Panc1 (cell line): ENCODE measurements around the gene DDX27. TPM values are rescaled to one million over a fixed set of nuclear protein-coding genes. Genes with fewer than 3 reads are reported as not detected.

ENCODE experiments used
- ATAC-seq: fragments of 200-7000 bp; cut with Tn5 transposase; 2 replicates; pipeline ENCODE4 v1.9.1; 2020; ENCODE audit warnings: mild to moderate bottlenecking, moderate library complexity
- BruUV-seq: library from RNA; stranded (reverse); fragments of 400-500 nt; replicated peaks from 2 replicates; lab custom pipeline; 2021; lab: Mats Ljungman, UMichigan
- CTCF ChIA-PET: fragments of 300-600 bp; sonication (Branson Sonifier 250); formaldehyde crosslinking; loops from one replicate; lab custom pipeline; 2022; ENCODE audit warnings: antibody characterized with exemption; lab: Charles Lee
- POLR2A ChIA-PET: fragments of 300-600 bp; sonication (Branson Sonifier 250); formaldehyde crosslinking; loops from one replicate; lab custom pipeline; 2022; ENCODE audit warnings: antibody characterized with exemption; lab: Charles Lee
- DNase-seq: peaks from one replicate; pipeline ENCODE4 v3.0.0-alpha.2; 2010; ENCODE audit warnings: low read depth, low spot score
- H3K27ac ChIP-seq: 2 replicates; pipeline ENCODE4 v1.5.1; 2011; ENCODE audit warnings: mild to moderate bottlenecking, low read length, inconsistent platforms
- H3K27me3 ChIP-seq: fragments of 200-500 bp; sonication (Bioruptor generic); 2 replicates; pipeline ENCODE4 v1.6.0; 2014; ENCODE audit warnings: low read length, inconsistent platforms; ENCODE audit not compliant: control insufficient read depth, insufficient read depth
- H3K36me3 ChIP-seq: fragments of 200-500 bp; sonication (Bioruptor generic); 2 replicates; pipeline ENCODE4 v1.5.1; 2014; ENCODE audit warnings: inconsistent platforms, mild to moderate bottlenecking, low read length, moderate library complexity; ENCODE audit not compliant: control insufficient read depth, insufficient read depth
- H3K4me1 ChIP-seq: 2 replicates; pipeline ENCODE4 v1.5.1; 2011; ENCODE audit warnings: inconsistent platforms, mild to moderate bottlenecking, low read length, moderate library complexity; ENCODE audit not compliant: control insufficient read depth, insufficient read depth
- H3K4me3 ChIP-seq, 2 experiments: 2 replicates each; pipeline ENCODE4 v1.5.1; 2011 to 2012; ENCODE audit warnings: low read depth in 2 of 2, low read length in 2 of 2, mild to moderate bottlenecking in 2 of 2, inconsistent platforms in 1 of 2, moderate library complexity in 1 of 2
- H3K9me3 ChIP-seq: fragments of 200-500 bp; sonication (Bioruptor generic); 2 replicates; pipeline ENCODE4 v1.5.1; 2014; ENCODE audit warnings: low read depth, mild to moderate bottlenecking, inconsistent platforms, low read length, moderate library complexity; ENCODE audit not compliant: control insufficient read depth, insufficient read depth
- POLR2AphosphoS5 ChIP-seq: IDR thresholded peaks from 2 replicates; pipeline ENCODE4 v1.6.1; 2012; ENCODE audit warnings: mild to moderate bottlenecking, low read depth, low read length, moderate library complexity
- REST ChIP-seq, 2 experiments: IDR thresholded peaks; 2 replicates each; pipeline ENCODE4 v1.6.1; 2011 to 2012; ENCODE audit warnings: low read depth in 2 of 2, control low read depth in 1 of 2, low read length in 1 of 2, mild to moderate bottlenecking in 1 of 2, moderate library complexity in 1 of 2; ENCODE audit not compliant: insufficient read depth in 1 of 2
- SIN3A ChIP-seq: IDR thresholded peaks from 2 replicates; pipeline ENCODE4 v1.6.1; 2012; ENCODE audit warnings: low read depth, mild to moderate bottlenecking, low read length, moderate library complexity, borderline replicate concordance; ENCODE audit not compliant: insufficient read depth
- TCF7L2 ChIP-seq: IDR thresholded peaks from 2 replicates; pipeline ENCODE4 v1.6.1; 2011; ENCODE audit warnings: mild to moderate bottlenecking, low read depth, low read length, inconsistent platforms
- in situ Hi-C: cut with HindIII; loops from 2 replicates; pipeline ENCODE4 v1.10.0; 2016; ENCODE audit warnings: low sequenced_read_pairs, low pct_unique_long_range_greater_than_20kb
- intact Hi-C: fragments of 100-400 bp; cut with micrococcal nuclease; formaldehyde crosslinking; loops from one replicate; pipeline ENCODE4 v1.10.0; 2022; ENCODE audit not compliant: unreplicated experiment
- total RNA-seq: library from RNA; stranded (reverse); gene quantifications from one replicate; pipeline ENCODE4 v1.2.1, GENCODE V29; 2021; ENCODE audit not compliant: unreplicated experiment
- TF ChIP-seq, protein P1 (sequence below): fragments of 450-650 bp; IDR thresholded peaks from 2 replicates; pipeline ENCODE4 v1.5.1; 2017; ENCODE audit warnings: mild to moderate bottlenecking

Gene DDX27
- total RNA-seq, 1 experiment from 2014 or later: 63.4 TPM

GRCh38 chr20:49229381-49229780, 10.2 kb downstream of the DDX27 start:
- Histone ChIP-seq H3K4me3 (no peak overlapping the region), H3K36me3 (peaks cover 6% of the 10 kb centered on the region; the same call in 1 of the 2 replicates), H3K27me3 (no peaks in the 10 kb centered on the region), H3K9me3 (no peaks in the 10 kb centered on the region), H3K27ac (no peak overlapping the region), H3K4me1 (no peaks in the 10 kb centered on the region)
- in situ Hi-C loops: no loop called here
- ChIA-PET CTCF (no interaction called here), POLR2A (interaction anchor here (0.7 to 1.1 kb wide), 2 partner anchors 13 to 31 kb away, joined by 8 read pairs; no protein-coding TSS in a partner anchor)
- intact Hi-C loops: no loop called here
- BruUV-seq: no TSS peak
- DNase-seq (no peak), ATAC-seq (no peak)
- TF ChIP-seq, protein P1, sequence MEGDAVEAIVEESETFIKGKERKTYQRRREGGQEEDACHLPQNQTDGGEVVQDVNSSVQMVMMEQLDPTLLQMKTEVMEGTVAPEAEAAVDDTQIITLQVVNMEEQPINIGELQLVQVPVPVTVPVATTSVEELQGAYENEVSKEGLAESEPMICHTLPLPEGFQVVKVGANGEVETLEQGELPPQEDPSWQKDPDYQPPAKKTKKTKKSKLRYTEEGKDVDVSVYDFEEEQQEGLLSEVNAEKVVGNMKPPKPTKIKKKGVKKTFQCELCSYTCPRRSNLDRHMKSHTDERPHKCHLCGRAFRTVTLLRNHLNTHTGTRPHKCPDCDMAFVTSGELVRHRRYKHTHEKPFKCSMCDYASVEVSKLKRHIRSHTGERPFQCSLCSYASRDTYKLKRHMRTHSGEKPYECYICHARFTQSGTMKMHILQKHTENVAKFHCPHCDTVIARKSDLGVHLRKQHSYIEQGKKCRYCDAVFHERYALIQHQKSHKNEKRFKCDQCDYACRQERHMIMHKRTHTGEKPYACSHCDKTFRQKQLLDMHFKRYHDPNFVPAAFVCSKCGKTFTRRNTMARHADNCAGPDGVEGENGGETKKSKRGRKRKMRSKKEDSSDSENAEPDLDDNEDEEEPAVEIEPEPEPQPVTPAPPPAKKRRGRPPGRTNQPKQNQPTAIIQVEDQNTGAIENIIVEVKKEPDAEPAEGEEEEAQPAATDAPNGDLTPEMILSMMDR: no peak
- TF ChIP-seq TCF7L2: no peak
- TF ChIP-seq REST (IDR thresholded peaks at IDR 0.05; ENCODE audit: insufficient read depth in 1 of 2, low read depth in 2 of 2, low read length in 1 of 2): no peak
- TF ChIP-seq POLR2AphosphoS5: no peak
- no peak for TF ChIP-seq SIN3A

GRCh38 chr20:49230021-49230420, 10.8 kb downstream of the DDX27 start:
- TF ChIP-seq SIN3A (no peak), POLR2AphosphoS5 (no peak), REST (IDR thresholded peaks at IDR 0.05; ENCODE audit: insufficient read depth in 1 of 2, low read depth in 2 of 2, low read length in 1 of 2) (no peak), TCF7L2 (no peak)
- TF ChIP-seq, protein P1: no peak
- H3K27ac ChIP-seq: no peak overlapping the region
- intact Hi-C loops: no loop called here
- H3K4me3 ChIP-seq: no peak overlapping the region
- no peaks in the 10 kb centered on the region for H3K27me3 ChIP-seq
- H3K4me1 ChIP-seq: no peaks in the 10 kb centered on the region
- BruUV-seq: no TSS peak
- POLR2A ChIA-PET: interaction anchor here (0.7 kb wide), 1 partner anchor 31 kb away, joined by 8 read pairs; no protein-coding TSS in a partner anchor
- no peak for DNase-seq
- no peak for ATAC-seq
- in situ Hi-C loops: no loop called here
- no peaks in the 10 kb centered on the region for H3K9me3 ChIP-seq
- peaks cover 3% of the 10 kb centered on the region; the same call in 1 of the 2 replicates for H3K36me3 ChIP-seq
- CTCF ChIA-PET: interaction anchor here (0.7 kb wide), 1 partner anchor 9 kb away, joined by 4 read pairs; no protein-coding TSS in a partner anchor
